GM21360 (cell line): ENCODE measurements around the gene NTRK2.

ENCODE experiments used
- ATAC-seq: cut with Tn5 transposase; IDR thresholded peaks from one replicate; pipeline ENCODE4 v1.9.1; 2021; ENCODE audit warnings: mild to moderate bottlenecking, moderate library complexity; ENCODE audit not compliant: unreplicated experiment

The NTRK2 gene

DNA sequence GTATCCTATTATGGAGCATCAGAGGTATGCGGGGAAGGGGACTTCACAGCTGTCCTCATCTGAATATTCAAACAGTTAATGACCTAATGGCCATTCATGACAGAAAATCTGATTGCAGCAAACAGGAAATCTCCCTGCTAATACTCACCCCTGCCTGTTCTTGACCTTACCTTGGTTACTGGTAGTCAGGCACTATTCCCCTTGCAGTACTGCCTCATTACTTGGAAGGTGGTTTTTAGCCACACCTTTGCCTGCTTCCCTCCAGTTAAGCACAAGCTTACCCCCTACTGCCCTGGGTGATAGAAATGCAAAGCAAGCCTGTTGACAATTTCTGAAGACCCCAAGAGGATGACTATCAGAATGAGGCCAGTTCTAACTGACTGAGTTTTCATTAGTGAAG, 332.4 kb downstream of the NTRK2 start:
- no peak for ATAC-seq

DNA sequence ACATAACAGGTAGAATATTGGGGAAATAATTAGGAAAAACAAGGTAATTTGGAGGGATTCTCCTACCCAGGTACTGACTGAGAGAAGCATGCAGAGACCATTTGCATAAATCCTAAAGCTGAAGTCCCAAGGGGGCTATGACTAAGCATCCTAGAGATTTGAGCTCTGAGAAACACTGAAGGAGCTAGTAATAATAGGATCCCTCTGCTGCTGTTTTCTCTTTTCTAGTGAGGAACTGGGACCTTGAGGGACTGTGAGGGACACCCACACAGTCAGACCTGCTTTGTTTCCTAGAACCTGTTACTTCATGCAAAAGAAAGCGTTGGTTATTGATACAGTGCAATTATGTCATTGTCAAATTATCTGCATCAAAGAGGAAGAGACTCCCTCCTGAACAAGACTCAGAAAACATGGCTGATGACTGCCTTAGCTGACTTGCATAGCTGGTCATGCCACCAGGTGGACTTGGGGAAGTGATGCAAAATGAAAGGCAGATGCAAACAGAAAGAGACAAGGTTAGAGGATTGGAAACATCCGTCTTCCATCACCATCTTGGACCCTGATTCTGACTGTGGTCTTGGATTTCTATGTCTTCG, 335.4 kb downstream of the NTRK2 start:
- no peak for ATAC-seq

DNA sequence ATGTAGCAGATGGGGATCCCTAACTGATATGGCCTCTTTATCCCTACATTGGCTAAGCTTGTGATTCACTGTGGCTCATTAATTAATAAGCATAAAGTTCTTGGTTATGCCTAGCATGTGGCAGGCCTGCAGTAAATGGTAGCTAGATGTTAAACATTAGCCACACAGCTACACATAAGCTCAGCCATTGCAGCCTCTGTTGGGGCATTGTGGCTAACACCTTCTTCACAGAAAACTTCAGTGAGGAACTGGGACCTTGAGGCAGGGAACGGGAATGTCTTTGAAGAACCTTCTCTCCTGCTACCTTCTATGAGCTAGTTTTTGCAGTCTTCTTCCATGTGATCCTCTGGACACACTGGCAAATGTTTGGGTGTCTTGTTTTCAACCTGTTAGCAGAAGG, 338.2 kb downstream of the NTRK2 start:
- ATAC-seq: no peak

DNA sequence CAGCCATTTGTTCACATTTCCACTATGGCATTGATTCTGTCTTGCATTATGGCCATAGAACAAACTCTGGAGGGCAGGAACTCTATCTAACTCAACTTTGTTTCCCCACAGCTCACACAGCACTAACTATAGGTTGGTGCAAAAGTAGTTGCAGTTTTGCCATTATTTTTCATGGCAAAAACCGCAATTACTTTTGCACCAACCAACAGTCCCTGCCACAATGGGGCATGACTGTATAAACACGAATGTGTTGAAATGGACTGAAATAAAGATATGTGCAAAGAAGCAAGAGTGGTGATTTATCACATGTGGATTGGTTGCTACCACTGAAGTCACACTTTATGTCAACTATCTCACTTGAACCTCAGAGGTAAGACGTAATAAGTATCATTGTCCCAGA, 338.7 kb downstream of the NTRK2 start:
- ATAC-seq: no peak

DNA sequence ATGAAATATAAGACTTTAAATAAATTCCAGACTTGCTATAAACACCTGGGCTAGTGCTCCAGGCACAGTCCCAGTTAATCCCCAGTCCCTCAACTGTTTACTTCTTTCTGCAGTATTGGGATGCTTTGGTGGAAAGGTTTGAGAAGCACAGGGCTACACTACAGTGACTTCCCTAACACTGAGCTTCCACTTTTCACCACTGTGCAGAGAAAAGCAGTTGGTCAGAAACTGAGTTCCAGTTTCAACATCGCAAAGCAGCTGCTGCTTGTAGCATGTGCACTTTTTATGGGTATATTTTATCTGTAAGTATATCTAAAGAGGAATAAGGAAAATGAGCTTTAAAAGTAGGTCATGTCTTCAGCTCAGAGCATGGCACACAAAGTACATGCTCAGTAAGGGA, 339.7 kb downstream of the NTRK2 start:
- ATAC-seq: peak; percentile 93

DNA sequence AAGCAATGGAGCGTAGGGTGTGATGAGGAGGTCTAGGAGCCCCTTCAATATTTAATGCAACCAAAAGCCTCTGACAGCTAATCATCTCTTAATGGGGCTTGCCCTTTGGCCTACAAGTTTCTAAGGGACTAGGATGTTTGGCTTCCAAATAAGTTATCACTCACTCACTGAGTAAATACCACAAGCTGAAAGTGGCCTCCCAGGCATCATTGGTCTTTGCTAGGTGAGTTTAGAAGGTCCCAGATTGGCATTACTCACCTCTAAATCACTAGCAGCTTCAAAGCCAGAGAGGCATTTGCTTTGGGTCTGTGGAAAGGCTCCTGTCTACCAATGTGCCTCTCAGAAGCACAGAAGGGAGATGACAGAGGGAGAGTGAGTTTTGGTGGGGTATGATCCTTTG, 344.2 kb downstream of the NTRK2 start:
- ATAC-seq: no peak

DNA sequence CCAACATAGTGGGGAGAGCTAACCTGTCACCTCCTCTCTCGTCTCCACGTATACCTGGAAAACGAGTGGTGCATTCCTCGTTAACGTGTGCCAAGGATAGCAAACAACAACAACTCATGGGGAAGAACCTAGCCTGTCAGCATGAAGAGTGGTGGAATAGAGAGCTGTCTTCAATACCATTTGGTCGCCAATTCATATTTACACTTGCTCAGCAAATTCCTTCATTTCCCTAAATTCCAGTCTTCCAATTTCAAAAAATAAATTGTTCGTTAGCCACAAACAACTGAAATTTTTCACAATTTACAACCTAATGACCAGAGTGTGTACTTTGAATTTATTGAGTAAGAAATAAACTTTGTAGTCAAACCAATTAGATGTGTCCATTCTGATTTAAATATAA, 344.8 kb downstream of the NTRK2 start:
- no peak for ATAC-seq

DNA sequence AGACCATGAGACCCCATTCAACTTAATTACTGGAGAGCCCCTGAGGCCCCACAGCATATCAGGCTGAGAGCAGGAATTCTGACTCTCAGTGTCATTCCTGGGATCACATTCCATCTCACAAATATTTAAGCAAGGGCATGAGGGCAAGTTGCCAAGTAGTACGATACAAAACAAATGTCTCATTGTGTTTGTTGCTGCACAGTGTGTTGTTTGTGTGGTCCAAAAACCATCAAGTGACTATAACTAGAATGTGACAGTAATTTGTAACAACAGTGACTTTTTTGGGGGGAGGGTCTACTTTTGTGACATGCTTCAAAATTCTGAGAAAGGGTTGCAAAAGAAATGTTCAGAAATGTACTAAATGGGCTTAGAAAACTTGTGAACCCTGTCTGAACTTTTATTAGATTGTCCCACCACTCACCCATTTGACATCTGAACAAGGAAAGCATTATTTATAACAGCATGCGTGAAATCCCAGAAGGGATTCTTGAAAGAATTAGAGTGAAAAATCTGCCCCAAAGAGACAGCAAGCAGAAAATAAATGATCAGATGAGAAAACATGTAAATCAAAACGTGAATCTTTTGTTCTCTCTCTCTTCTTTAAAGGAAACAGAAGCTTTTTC, 347.0 kb downstream of the NTRK2 start:
- ATAC-seq: no peak

DNA sequence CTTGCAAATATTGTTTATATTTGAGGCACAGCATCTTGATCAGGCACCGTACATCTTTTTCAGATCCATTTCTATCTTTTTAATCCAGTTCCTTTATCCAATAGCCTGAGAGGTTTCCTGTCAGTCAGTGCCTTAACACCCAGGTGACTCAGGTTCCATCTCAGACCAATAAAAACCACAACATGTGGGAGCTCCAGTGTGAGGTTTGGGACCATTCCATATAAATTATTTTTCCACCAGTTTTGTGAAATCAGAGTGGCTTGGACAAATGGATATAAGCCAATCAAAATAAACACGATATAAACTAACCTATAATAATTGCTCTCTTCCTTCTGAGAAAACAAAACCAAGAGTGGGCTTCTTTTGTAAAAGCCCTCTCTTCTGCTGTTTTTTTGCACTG, 351.3 kb downstream of the NTRK2 start:
- no peak for ATAC-seq

DNA sequence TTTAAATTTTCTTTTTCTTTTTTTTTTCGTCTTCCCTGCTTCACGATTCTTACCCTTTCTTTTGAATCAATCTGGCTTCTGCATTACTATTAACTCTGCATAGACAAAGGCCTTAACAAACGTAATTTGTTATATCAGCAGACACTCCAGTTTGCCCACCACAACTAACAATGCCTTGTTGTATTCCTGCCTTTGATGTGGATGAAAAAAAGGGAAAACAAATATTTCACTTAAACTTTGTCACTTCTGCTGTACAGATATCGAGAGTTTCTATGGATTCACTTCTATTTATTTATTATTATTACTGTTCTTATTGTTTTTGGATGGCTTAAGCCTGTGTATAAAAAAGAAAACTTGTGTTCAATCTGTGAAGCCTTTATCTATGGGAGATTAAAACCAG, 352.2 kb downstream of the NTRK2 start:
- ATAC-seq: no peak

DNA sequence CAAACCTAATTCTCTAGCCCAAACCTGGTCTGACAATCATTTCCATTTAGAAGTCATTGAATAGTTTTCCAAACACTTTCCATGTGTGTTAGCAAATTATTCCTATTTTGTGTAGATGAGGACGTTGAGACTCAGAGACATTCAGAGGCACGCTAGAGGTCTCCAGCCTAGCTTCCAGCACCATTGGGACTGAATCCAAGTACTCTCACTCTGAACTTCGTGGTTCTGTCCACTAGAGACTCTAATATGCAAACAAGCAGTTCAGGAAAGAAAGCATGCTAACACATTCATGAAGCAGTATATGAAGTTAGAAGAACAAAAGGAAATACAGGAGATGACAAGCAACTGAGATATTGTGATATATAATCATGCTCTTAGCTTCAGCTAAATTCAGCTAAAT, 354.8 kb downstream of the NTRK2 start:
- ATAC-seq: no peak

DNA sequence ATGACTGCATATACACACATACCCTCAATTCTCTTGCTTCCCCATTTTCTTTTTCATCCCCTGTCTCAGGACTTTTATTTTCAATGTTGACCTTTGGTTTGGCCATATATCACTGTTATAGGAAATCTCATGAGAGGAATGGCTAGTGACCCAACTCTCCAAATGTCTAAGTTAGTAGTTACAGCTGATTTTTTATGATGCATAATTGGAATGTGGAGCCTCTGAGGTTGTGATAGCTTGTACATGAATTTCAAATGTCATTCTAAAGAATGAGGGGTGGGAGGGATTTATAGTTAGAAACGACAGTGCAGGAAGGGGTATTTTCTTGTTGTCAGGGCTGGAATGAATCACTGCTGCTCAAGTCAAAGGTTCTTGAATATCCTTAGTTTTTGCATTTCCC, 356.1 kb downstream of the NTRK2 start:
- no peak for ATAC-seq

DNA sequence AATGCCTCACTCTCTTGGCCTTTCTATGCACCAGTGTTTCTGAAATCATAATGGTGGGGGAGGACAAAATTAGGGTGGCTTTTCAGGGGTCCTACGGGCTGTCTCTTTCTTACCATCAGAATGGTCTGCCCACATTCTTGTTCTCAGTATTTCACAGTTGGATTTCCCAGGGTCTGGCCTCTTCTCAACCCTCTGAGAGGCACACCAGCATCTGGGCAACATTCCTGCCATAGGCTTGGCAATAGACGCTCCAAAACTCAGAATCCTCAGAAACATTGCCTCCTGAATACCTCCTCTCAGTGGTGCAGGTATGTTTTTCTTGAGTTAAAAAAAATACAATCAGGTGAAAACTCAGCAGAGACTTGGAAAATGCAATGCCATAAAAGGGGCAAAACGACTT, 358.3 kb downstream of the NTRK2 start:
- ATAC-seq: no peak

DNA sequence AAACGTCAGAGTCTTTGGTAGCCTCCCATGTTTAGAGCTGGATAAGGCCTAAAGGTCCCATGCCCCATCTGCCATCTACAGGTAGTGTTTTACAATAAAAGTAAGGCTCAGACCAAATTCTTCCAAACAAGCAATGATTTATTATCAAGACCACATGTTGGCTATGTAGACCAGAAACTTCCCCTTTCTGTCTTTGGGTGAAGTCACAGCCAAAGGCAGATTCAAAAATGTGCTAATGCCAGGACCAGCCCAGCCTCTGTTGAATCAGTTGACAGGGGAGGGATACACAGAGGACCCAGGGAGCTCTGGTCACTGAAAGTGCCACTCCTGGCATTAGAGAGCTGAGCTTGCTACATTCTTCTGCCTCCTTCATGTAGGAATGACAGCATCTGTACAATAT, 360.8 kb downstream of the NTRK2 start:
- ATAC-seq: no peak

DNA sequence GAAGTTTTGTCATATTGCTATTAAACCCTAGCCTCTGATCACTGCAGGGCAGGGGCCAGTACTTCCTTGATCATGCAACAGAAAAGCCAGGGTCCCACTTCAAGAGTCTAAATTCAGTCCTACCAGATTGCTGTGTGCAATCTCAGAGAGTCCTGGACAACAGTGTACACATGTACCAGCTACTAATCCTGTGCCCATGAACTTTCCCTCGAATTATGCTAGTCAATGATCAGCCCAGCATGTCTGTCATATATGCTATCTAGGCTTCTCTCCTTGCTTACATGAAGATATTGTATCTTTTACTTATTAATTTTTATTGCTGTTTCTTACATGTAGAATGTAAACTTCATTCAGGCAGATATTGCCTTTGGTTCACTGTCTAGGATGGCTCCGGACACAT, 367.0 kb downstream of the NTRK2 start:
- no peak for ATAC-seq

DNA sequence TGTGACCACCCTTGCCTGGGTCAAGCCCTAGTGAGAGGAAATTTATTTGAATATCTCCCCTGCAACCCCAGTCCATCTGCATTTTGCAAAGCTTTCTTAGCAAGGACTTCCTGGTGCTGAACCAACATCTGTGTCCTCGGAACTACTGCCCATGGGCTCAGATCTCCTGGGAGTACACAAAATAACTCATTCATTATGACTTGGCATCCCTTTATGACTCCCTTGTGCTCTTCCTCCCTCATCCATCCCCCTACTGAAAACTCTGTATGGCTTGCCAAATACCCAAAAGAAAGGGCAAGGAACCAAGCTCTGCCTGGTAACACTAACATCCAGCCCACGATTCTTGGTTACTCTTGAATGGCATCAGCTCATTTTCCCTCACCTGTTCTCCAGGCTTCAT, 368.5 kb downstream of the NTRK2 start:
- ATAC-seq: no peak

DNA sequence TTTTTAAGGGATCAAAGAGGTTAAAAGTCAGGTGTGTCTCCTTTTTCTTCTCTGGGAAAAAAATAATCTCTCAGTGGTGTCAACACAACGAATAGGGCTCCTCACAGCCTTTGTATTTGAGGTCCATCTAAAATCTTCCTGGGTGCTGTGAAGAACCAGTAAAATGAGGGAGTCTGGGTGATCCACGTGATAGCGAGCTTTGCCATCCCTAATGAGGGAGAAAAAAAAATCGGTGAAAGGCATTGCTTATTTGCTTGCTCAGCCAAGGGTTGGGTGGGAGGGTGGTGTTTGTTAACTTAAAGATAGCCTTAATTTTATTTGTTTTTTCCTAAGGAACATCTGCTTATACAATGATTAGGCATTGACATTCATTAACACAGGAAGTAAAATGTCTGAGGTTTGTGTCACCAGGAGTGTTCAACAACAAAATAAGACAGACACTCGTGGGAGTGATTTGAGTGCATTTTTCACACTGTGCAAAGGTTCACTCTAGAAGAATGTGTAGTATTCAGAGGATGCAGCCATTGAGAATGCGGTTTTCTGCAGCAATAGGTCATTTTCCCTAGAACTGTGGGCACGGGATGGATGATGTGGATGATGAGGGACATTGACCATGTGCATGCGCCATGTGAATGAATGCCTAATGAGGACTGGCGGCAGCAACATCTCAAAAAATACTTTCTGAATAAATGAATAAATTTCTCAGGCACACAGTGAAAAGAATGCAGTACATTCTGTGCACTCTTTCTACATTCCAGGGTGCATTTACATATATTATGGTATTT, 369.5 kb downstream of the NTRK2 start:
- ATAC-seq: no peak

DNA sequence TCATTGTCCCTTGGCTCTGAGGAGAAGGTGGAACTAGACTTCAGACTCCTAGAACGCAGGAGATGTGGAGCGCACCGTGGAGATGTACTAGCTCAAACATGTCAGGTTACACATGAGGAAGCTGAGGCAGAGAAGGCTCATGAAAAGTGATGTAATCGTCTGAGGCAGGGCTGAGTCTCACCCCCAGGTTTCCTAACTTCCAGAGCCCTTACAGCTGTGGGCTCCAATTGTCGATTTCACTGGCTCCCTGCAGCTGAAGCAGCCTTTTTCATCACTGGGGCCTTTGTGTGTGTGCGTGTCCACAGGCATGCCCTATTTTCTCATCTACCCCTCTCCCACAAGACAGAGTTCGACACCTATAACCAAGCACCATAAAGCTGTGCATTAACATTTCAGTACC, 370.6 kb downstream of the NTRK2 start:
- ATAC-seq: no peak

DNA sequence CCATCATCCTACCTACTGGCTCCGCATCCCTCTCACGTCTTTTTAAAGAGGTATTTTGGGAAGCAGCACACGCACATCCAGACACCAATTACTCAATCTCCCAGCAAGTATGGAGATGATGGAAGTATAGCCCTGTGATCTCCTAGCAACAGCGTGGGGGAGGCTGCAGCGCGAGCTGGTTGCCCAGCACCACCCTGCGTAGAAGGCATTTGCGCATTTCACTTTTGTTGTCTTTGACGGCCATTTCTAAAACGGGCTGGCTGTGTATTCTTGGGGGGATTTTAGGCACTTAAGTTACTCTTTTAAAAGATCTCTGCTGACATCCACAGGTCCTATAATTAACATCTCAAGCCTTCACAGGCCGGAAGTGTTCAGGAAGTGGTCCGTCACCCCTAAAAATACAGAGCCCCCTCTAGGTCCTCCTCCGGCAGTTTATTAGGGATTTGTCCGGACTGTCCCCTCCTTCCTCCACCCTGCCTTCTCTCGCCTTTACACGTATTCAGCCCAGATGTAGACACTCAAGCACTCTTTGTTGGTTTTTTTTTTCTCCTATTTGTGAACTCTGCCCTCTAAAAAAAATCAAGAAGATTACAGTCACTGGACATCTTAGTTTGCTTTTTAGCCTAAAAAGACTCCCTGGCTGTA, 371.4 kb downstream of the NTRK2 start:
- no peak for ATAC-seq

DNA sequence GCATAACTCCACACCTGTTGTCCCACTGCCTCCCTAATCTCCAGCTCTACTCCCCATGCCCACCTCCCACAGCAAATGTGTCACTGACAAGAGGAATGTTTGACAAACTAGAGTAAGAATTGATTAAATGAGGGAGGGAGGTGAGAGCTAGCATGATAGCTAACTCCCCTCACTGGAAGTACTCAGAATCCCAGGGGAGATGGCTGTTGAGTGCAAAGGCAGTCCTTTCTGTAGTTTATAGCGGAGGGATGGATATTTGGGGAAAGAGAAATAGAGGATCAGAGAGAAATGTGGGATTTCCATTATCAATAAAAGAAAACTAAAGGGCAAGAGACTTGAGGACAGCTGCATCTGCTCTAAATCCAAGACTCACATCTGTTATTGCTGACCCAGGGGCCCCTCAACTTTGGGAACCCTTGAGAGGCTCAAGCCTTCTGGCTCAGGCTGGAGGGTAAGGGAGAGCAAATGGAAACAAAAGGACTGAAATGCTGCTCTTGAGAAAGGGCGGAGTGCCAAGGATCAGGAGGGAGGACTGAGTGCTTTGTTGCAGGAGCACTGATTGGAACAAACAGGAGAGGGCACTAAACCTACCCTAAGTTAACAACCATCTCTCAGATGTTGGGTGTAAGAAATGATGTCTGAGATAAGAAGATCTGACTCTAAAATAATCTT, 372.1 kb downstream of the NTRK2 start:
- no peak for ATAC-seq

DNA sequence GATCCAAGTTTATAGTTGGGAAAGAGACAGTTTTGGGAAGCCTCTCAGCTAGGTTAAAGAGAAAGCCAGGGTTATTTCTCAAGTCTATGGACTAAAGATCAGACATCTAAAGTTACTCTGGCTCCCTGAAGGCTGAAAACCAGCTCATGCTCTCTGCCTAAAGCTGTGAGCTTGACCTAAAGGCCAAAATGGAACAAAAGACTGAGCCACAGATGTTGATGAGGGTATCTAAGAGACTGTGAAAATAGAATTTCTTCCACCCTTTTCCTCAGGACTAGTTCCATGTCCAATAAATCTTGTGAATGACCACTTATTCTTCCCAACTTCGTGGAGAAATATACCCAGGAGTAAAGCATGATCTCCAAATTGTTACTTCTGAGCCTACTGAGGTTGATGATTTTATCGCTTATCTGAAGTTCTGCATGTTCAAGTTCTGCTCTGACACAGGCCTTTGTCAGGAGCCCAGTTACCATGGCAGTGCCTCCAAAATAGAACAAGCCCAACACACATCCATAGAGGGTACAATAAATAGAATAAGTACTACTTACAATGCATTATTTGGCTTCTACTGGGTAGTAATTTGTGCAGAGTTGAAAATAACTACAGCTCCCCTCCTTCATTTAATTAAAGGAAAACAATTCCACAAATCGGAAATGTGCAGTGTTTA, 373.6 kb downstream of the NTRK2 start:
- no peak for ATAC-seq
